HG03175 (cell line): ENCODE results near the gene EIF2B4.

Experiments used
- ATAC-seq: cut with Tn5 transposase; IDR thresholded peaks from one replicate; pipeline ENCODE4 v1.9.1; 2021; ENCODE audit warnings: mild to moderate bottlenecking, moderate library complexity; ENCODE audit not compliant: unreplicated experiment

EIF2B4 gene

GRCh38 chr2:27370026-27370815, at the start of gene EIF2B4, which contains the start of gene SNX17:
Gene EIF2B4, minus strand, starts transcription at chr2:27370338. Its CDS starts 24 bp downstream, at chr2:27370314.
Gene SNX17, plus strand, starts transcription at chr2:27370616. Its CDS starts 128 bp downstream, at chr2:27370744.
- peak; percentile 86 for ATAC-seq

GRCh38 chr2:27416151-27416550, 46.0 kb upstream of the EIF2B4 start:
- ATAC-seq = no peak

DNA sequence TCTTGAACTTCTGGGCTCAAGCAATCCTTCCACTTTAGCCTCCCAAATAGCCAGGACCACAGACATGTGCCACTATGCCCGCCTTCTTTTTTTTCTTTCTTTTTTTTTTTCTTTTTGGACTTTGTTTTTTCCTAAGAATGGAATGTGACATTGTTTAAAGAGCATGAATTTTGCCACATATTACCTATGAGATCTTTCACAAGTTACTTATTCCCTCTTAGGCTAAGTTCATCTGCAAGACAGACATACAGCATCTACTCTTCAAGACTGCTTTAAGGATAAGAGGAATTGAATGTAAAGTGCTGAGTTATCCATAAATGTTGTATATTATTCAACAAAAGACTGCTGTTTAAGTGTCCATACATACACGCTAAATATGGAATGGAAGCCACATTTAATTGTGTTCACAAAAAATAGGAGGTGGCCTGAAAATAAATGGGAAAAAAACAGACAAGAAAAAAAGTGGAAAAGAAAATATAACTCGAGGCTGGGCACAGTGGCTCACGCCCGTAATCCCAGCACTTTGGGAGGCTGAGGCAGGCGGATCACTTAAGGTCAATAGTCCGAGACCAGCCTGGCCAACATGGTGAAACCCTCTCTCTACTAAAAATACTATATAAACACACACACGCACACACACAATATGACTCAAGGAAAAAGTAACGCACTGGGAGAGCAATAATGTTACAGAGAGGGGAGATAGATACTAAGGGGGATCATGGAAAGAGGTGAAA, 42.4 kb upstream of the EIF2B4 start:
- no peak for ATAC-seq

- ATAC-seq = peak; percentile 95
These were observed 39.4 kb upstream of the EIF2B4 start, which contains the start of gene PPM1G for GRCh38 chr2:27409321-27410073. Gene PPM1G, minus strand, starts transcription at chr2:27409591. Its CDS starts 169 bp downstream, at chr2:27409422.

- peak; percentile 34 for ATAC-seq
These were observed 38.6 kb upstream of the EIF2B4 start for GRCh38 chr2:27408601-27409320.

DNA sequence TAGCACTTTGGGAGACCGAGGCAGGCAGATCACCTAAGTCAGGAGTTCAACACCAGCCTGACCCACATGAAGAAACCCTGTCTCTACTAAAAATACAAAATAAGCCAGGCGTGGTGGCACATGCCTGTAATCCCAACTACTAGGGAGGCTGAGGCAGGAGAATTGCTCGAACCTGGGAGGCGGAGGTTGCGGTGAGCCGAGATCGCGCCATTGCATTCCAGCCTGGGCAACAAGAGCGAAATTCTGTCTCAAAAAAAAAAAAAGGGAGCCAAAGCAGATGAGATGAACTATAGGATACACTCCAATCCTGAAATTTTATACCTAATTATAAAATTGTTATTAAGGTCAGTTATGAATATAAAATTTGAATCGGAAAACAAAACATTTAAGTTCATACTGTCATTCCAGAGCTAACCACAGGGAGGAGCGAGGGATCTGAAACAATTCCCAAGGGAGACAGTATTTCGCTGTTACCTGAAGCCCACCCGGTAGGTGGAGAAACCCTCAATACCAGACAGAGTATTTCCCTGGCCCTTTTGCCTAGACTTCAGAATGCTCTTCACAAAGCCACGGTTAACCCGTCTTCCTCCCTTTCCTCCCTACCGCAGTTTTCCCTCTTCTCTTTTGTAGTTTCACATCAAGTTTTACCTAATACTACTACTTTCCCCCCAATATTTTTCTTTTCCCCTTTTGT, 37.8 kb upstream of the EIF2B4 start:
- ATAC-seq = no peak

DNA sequence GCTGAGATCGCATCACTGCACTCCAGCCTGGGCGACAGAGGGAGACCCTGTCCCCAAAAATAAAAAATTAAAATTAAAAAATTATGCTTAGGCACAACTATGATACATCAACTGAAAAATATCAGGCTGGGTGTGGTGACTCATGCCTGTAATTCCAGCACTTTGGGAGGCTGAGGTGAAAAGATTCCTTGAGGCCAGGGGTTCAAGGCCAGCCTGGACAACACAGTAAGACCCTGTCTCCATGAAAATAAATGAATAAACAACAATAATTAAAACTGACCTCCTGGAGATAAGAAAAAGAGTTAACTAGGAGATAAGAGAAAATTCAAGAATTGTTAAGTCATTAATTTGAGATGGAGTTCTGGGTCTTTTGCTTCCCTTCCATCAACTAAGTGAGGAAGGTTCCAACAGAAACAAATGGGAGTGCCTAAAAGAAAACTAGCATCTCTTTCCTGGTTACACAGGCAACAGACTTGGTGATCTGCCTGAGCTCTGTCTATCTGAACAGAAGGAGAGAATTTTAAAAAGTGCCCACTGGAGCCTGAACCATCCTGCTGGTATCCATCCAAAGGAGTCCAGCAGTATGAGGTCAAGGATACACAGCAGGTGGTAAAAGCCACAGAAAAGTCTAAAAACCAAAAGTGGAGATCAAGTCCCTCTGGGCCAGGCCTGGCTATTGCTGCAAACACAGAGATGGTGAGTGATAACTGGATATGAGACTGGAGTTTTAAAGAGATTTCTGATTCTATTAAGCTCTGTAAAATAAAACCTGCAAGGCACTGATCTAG, 30.4 kb upstream of the EIF2B4 start:
- no peak for ATAC-seq

- ATAC-seq = no peak
These were observed 28.8 kb upstream of the EIF2B4 start for GRCh38 chr2:27398962-27399361.

DNA sequence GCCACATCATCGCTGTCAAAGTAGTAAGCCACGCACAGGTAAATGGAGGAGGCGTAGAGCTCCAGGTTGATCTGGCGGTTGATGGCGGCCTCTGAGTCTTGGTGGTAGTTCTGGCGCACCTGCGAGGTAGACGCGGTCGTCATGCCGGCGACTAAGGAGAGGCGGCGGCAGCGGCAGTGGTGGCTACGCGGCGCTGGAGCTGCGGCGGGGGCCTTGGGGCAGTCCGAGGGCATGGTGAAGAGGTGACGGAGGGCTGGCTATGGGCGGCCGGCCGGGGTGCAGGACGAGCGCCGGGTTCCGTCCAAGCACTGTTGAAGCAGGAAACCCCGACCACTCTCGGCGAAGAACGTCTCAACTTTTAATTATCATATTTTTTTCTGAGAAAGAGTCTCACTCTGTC, 23.1 kb upstream of the EIF2B4 start:
- no peak for ATAC-seq

DNA sequence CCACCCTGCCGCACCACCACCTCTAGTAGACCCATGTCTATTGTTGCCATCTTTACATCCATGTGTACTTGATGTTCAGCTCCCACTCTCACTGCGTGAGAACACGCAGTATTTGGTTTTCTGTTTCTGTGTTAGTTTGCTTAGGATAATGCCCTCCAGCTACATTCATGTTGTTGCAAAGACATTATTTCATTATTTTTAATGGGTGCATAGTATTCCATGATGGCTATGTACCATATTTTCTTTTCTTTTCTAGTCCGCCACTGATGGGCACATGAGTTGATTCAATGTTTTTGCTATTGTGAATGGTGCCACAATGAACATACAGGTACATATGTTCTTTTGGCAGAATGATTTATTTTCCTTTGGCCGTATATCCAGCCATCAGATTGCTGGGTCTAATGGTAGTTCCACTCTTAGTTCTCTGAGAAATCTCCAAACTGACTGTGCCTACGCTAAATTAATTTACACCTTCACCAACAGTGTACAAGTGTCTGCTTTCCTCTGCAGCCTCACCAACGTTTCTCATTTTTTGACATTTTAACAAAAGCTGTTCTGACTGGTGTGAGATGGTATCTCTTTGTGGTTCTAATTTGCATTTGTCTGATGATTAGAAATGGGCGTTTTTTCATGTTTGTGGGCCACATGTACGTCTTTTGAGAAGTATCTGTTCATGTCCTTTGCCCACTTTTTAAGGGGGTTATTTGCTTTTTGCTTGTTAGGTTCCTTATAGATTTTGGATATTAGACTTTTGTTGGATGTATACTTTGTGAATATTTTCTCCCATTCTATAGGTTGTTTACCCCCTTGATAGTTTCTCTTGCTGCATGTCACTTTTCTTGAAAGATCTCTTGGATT, 20.9 kb upstream of the EIF2B4 start:
- no peak for ATAC-seq

GRCh38 chr2:27381577-27382181, 11.5 kb upstream of the EIF2B4 start:
- no peak for ATAC-seq

- ATAC-seq = peak; percentile 88
These were observed 10.7 kb upstream of the EIF2B4 start, which contains the start of gene ZNF513 for GRCh38 chr2:27380626-27381545. Gene ZNF513, minus strand, starts transcription at chr2:27380734. Its CDS starts 208 bp downstream, at chr2:27380526.

DNA sequence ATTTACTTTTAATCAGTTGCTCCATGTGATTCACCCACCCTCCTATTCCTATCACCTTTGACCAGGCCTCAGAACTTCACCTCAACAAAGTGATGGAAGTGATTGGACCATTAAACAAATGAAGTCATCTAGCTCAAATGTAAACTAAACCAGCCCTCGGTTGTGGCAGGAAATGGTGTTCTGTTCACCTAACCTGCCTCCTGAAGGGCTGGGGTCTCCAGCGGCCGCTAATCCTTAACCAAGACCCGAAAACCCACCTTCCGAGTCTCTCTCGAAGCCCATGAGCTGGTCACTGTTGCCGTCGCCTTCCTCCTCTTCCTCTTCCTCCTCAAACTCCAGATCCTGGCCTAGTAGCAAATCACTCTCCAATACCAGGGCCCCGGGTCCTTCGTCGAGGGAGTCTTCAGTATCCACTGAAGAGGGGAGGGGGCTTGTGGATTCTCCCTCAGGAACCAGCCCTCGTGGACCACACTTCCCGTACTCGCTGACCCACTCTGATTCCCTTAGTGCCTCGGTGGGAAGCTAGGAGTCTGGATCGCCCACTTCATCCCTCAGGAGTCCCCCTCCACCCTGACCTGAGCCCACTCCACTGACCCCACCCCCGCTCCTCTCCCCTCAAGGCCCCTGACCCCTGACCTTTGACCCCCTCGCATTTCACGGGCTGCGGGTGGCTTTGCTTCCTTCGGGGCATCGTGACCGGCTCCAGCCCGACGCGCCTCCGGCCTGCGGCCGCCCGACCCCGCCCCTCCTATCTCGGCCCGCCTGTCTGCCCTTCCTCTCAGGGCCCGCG, 9.9 kb upstream of the EIF2B4 start:
- peak; percentile 43 for ATAC-seq

GRCh38 chr2:27379383-27379835, 9.3 kb upstream of the EIF2B4 start:
- no peak for ATAC-seq

- no peak for ATAC-seq
These were observed 8.7 kb upstream of the EIF2B4 start for GRCh38 chr2:27378809-27379290.
